ENCODE measurements around the gene RERG. TPM values are rescaled to one million over a fixed set of nuclear protein-coding genes. Genes with fewer than 3 reads are reported as not detected.
A peak's percentile ranks its signal among the peaks of the same experiment; 100 is the strongest.

Gene RERG
- total and polyA plus RNA-seq, 7 donors = 1.6 to 3.1 (median 2.3) TPM

GRCh38 chr12:15154103-15154502, 67.1 kb downstream of the RERG start:
- Histone ChIP-seq H3K27me3 (ENCODE audit: insufficient read depth in 3 of 3, low read length in 2 of 3) (no peaks in the 10 kb centered on the region), H3K36me3 (ENCODE audit: insufficient read depth in 1 of 2, low read depth in 1 of 2) (no peaks in the 10 kb centered on the region), H3K27ac (no peak overlapping the region), H3K4me3 (no peak overlapping the region), H3K9me3 (no peaks in the 10 kb centered on the region), H3K4me1 (no peaks in the 10 kb centered on the region)
- ATAC-seq (no peak), DNase-seq (no peak)
- no peak for TF ChIP-seq CTCF (IDR thresholded peaks at IDR 0.05)
- intact Hi-C loops (cut with DNase I) = loop anchor here in 1 of 2 donors (5.0 kb wide), 1 partner anchor 63 kb away; no protein-coding TSS in a partner anchor
- WGBS, 3 donors = 51 to 64% (median 60%) methylated on average over 3 of the region's 3 CpGs

- no peaks in the 10 kb centered on the region for H3K4me1 ChIP-seq
- DNase-seq (no peak), ATAC-seq (no peak)
- TF ChIP-seq CTCF (IDR thresholded peaks at IDR 0.05) = no peak
- intact Hi-C loops (cut with DNase I) = loop anchor here in 1 of 2 donors (5.0 kb wide), 1 partner anchor 64 kb away; no protein-coding TSS in a partner anchor
- no peaks in the 10 kb centered on the region for H3K27me3 ChIP-seq (ENCODE audit: insufficient read depth in 3 of 3, low read length in 2 of 3)
- H3K36me3 ChIP-seq (ENCODE audit: insufficient read depth in 1 of 2, low read depth in 1 of 2) = no peaks in the 10 kb centered on the region
- H3K9me3 ChIP-seq = no peaks in the 10 kb centered on the region
- 53 to 69% (median 60%) methylated on average over 2 of the region's 2 CpGs for WGBS, 3 donors
- no peak overlapping the region for H3K4me3 ChIP-seq
- no peak overlapping the region for H3K27ac ChIP-seq
Observed at GRCh38 chr12:15152868-15153267, 68.3 kb downstream of the RERG start.

GRCh38 chr12:15152456-15152855, 68.8 kb downstream of the RERG start:
- intact Hi-C loops (cut with DNase I) = loop anchor here in 1 of 2 donors (5.0 kb wide), 1 partner anchor 65 kb away; no protein-coding TSS in a partner anchor
- 47 to 64% (median 58%) methylated on average over 1 of the region's 1 CpG for WGBS, 3 donors
- Histone ChIP-seq H3K4me1 (no peaks in the 10 kb centered on the region), H3K27ac (no peak overlapping the region), H3K36me3 (ENCODE audit: insufficient read depth in 1 of 2, low read depth in 1 of 2) (no peaks in the 10 kb centered on the region), H3K4me3 (no peak overlapping the region), H3K27me3 (ENCODE audit: insufficient read depth in 3 of 3, low read length in 2 of 3) (no peaks in the 10 kb centered on the region), H3K9me3 (no peaks in the 10 kb centered on the region)
- DNase-seq (peak in 1 of 2 donors; percentile 48), ATAC-seq (no peak)
- peak; percentile 17 for TF ChIP-seq CTCF (IDR thresholded peaks at IDR 0.05)

GRCh38 chr12:15151161-15152091, 69.8 kb downstream of the RERG start:
- WGBS, 3 donors = 58 to 66% (median 61%) methylated on average over 5 of the region's 5 CpGs

More at GRCh38 chr12:15151161-15152091, 69.8 kb downstream of the RERG start:
- peak; percentile 52 for TF ChIP-seq CTCF (IDR thresholded peaks at IDR 0.05)
- Histone ChIP-seq H3K27ac (no peak overlapping the region), H3K4me3 (no peak overlapping the region), H3K27me3 (ENCODE audit: insufficient read depth in 3 of 3, low read length in 2 of 3) (no peaks in the 10 kb centered on the region), H3K9me3 (no peaks in the 10 kb centered on the region), H3K4me1 (no peaks in the 10 kb centered on the region), H3K36me3 (ENCODE audit: insufficient read depth in 1 of 2, low read depth in 1 of 2) (no peaks in the 10 kb centered on the region)
- no peak for DNase-seq
- intact Hi-C loops (cut with DNase I) = loop anchor here (1.0 to 5.0 kb wide), 3 partner anchors 66 to 117 kb away; partner anchors contain the start of gene RERG (in 1 of the 2)
- peak in 2 of 4 donors; percentile 49 to 60 for ATAC-seq

Data from psoas muscle (tissue), 8 donors.